NT2/D1 (cell line): ENCODE data around the gene CD4.

Experiments
- YY1 ChIP-seq: IDR thresholded peaks from 2 replicates; pipeline ENCODE4 v1.6.1; 2011; ENCODE audit not compliant: insufficient read length, insufficient read depth
- ZNF274 ChIP-seq: IDR thresholded peaks from 2 replicates; pipeline ENCODE4 v1.6.1; 2011; ENCODE audit warnings: mild to moderate bottlenecking, low read depth, low read length

DNA sequence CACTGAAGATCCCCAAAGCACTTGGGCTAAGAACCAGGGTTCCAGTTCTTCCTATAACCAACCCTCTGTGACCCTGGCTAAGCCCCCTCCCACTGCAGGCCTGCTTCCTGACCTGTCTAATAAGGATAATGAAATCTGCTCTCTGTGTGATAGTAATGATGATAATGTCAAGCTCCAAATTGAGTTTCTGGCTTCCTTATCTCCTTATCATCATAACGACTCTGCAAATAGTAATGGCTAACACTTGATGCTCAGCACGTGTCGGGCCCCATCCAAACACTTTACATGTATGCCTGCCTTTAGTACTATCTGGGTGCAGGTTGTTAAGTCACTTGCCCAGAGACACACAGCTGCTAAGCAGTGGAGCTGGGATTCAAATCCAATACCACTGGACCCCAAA lies 27.3 kb downstream of the CD4 start:
- TF ChIP-seq ZNF274: no peak
- no peak for TF ChIP-seq YY1
